Esophagus squamous epithelium (tissue), 5 donors: ENCODE measurements around the gene TUBB6. TPM values are rescaled to one million over a fixed set of nuclear protein-coding genes. Genes with fewer than 3 reads are reported as not detected.

Source experiments
- DNase-seq: peaks from one replicate; lab custom pipeline; 2025; lab: John Stamatoyannopoulos, UW
- H3K27ac ChIP-seq, 4 donors: fragments of 200-600 bp; sonication (generic); one replicate each; pipeline ENCODE4 v1.5.1; 2016 to 2019; ENCODE audit warnings: mild to moderate bottlenecking in 1 of 4
- H3K27me3 ChIP-seq, 4 donors: fragments of 200-600 bp; sonication (generic); 1 replicate in 3 of 4; 2 replicates in 1 of 4; pipeline versions ENCODE4 v1.5.1 to v1.6.0; 2017 to 2021; ENCODE audit warnings: antibody characterized with exemption in 1 of 4
- H3K36me3 ChIP-seq, 3 donors: fragments of 200-600 bp; sonication (generic); one replicate each; pipeline ENCODE4 v1.5.1; 2016 to 2019
- H3K4me1 ChIP-seq, 3 donors: fragments of 200-600 bp; sonication (generic); one replicate each; pipeline ENCODE4 v1.5.1; 2017 to 2019
- H3K4me3 ChIP-seq, 4 donors: fragments of 200-600 bp; sonication (generic); 1 replicate in 3 of 4; 2 replicates in 1 of 4; pipeline ENCODE4 v1.5.1; 2016 to 2019; ENCODE audit warnings: mild to moderate bottlenecking in 2 of 4, moderate library complexity in 1 of 4
- H3K9me3 ChIP-seq, 3 donors: fragments of 200-600 bp; sonication (generic); one replicate each; pipeline ENCODE4 v1.5.1; 2016 to 2019
- POLR2A ChIP-seq, 4 donors: fragments of 450-650 bp; IDR thresholded peaks; one replicate each; pipeline ENCODE4 v1.6.1; 2017; ENCODE audit warnings: antibody characterized with exemption in 4 of 4, mild to moderate bottlenecking in 4 of 4, moderate library complexity in 3 of 4
- WGBS, 2 donors: methylation state at CpG; one replicate each; pipeline ENCODE4 v1.1.5; 2018; 5-methylcytosine and 5-hydroxymethylcytosine counted together
- intact Hi-C: fragments of 100-400 bp; cut with DNase I; formaldehyde crosslinking; loops from one replicate; pipeline ENCODE4 v1.15.0; 2022
- total RNA-seq, 4 donors: library from RNA; depleted of rRNA; stranded (reverse); fragments of >200 nt; gene quantifications; one replicate each; pipeline ENCODE4 v1.1.0, GENCODE V29; 2016
- TF ChIP-seq, protein P1 (sequence below), 6 experiments: fragments of 450-650 bp in 4 of 6; fragments of 200-600 bp in 2 of 6; sonication (generic) in 2 of 6; IDR thresholded peaks; one replicate each; pipeline ENCODE4 v1.5.1; 2016 to 2019; ENCODE audit warnings: antibody characterized with exemption in 6 of 6, mild to moderate bottlenecking in 4 of 6, moderate library complexity in 4 of 6
- donor health status: DM: yes; HTN: yes; CAD: no.

TUBB6 gene
- total RNA-seq, 4 donors from 2014 or later = 288 to 406 (median 337) TPM

DNA sequence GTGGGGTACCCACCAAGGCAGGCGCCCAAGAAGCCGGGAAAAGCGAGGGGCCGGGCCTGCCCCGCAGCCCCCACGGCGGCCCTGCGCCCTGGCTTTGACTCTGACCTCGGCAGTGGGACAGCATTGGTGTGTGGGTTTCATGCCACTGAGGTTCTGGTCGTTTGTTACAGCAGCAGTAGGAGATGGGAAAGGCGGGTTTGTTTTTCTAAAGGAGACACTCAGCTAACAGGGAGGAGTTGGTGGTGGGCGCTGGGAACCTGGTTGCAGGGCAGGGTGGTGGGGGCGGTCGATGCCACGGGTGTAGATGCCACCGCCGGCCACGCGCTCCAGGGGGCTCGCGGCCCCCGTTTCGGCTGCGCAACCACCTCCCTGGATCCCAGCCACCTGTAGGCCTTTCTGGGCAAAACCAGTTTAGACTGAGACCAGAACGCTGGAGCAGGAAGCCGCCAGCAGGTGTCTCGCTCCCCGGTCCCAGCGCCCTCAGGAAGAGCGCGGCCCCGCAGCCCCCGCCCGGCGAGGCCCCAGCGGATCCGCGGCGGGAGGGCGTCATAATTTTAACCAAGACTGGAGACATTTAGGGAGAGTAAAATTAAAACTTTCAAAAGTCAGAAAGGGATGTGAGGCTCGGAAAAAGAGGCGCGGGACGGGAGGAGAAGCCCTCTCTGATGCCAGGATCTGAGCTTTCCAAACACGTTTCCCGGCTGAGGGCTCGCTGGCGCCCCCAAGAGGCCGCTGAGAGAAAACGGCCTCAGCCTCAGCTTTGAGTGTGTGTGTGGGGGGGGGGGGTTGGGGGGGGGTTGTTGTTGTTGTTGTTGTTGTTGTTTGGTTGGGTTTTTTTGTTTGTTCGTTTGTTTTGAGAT, 36.4 kb upstream of the TUBB6 start:
- intact Hi-C loops = no loop called here
- Histone ChIP-seq H3K27ac (peak overlapping the region; percentile 66 to 87 (median 81)), H3K4me3 (peak overlapping the region; percentile 20 to 65 (median 50)), H3K4me1 (peaks cover 0 to 14% (median 5%) of the 10 kb centered on the region in 3 donors), H3K9me3 (no peaks in the 10 kb centered on the region), H3K27me3 (no peaks in the 10 kb centered on the region), H3K36me3 (no peaks in the 10 kb centered on the region)
- TF ChIP-seq POLR2A (IDR thresholded peaks at IDR 0.05) = no peak
- TF ChIP-seq, protein P1, sequence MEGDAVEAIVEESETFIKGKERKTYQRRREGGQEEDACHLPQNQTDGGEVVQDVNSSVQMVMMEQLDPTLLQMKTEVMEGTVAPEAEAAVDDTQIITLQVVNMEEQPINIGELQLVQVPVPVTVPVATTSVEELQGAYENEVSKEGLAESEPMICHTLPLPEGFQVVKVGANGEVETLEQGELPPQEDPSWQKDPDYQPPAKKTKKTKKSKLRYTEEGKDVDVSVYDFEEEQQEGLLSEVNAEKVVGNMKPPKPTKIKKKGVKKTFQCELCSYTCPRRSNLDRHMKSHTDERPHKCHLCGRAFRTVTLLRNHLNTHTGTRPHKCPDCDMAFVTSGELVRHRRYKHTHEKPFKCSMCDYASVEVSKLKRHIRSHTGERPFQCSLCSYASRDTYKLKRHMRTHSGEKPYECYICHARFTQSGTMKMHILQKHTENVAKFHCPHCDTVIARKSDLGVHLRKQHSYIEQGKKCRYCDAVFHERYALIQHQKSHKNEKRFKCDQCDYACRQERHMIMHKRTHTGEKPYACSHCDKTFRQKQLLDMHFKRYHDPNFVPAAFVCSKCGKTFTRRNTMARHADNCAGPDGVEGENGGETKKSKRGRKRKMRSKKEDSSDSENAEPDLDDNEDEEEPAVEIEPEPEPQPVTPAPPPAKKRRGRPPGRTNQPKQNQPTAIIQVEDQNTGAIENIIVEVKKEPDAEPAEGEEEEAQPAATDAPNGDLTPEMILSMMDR (IDR thresholded peaks at IDR 0.05) = peak; percentile 52 to 88 (median 74)
- no peak for DNase-seq
- 24 to 33% methylated on average over 15 to 16 of the region's 51 CpGs for WGBS, 2 donors

GRCh38 chr18:12274793-12275192, 33.2 kb upstream of the TUBB6 start:
- TF ChIP-seq, protein P1 (IDR thresholded peaks at IDR 0.05) = no peak
- no peak for TF ChIP-seq POLR2A (IDR thresholded peaks at IDR 0.05)
- Histone ChIP-seq H3K27ac (no peak overlapping the region), H3K9me3 (no peaks in the 10 kb centered on the region), H3K4me1 (peaks cover 6 to 38% (median 13%) of the 10 kb centered on the region in 3 donors), H3K36me3 (no peaks in the 10 kb centered on the region), H3K4me3 (no peak overlapping the region), H3K27me3 (no peaks in the 10 kb centered on the region)
- no peak for DNase-seq
- 94 to 96% methylated on average over 4 of the region's 4 CpGs for WGBS, 2 donors
- intact Hi-C loops = no loop called here

DNA sequence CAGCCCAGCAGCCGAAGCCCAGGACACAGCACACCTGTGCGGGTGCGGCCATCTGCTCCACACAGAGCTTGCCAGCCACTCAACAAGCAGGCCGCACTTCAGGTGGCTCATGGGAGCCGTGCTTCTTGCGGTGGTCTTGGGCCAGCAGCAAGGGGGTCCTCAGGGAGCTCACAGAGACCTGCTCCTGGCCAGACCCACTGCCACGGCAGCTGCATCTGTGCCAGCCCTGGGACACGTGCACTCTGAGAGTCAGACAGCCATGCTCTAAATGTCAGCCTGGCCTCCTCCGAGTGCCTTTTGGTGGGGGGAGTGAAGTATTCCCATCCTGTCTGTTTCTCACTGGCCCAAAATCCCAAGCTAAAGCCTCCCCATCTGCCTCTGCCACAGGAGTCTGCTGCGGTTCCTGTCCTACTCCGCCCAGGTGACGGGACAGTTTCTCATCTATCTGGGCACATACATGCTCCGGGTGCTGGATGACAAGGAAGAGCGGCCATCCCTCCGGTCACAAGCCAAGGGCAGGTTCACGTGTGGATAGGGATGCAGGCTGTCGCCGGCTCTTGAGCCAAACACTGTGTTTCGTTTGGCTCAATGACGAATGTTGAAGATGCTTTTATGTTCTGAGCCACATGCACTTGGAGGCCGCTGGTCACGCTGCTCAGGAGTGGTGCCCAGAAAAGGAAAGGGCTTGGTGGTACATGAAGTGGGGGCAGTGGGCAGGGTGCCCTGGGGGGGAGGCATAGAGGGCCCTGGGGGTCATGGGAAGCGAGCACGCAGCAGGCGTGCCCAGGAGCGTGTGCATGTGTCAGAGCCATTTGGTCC, 31.1 kb upstream of the TUBB6 start:
- no peaks in the 10 kb centered on the region for H3K36me3 ChIP-seq
- H3K27ac ChIP-seq = peak overlapping the region in 3 of 4 donors; percentile 64 to 93 (median 91)
- DNase-seq = no peak
- 73 to 82% methylated on average over 15 to 25 of the region's 26 CpGs for WGBS, 2 donors
- no peaks in the 10 kb centered on the region for H3K9me3 ChIP-seq
- no peak overlapping the region for H3K4me3 ChIP-seq
- no peak for TF ChIP-seq POLR2A (IDR thresholded peaks at IDR 0.05)
- TF ChIP-seq, protein P1 (IDR thresholded peaks at IDR 0.05) = no peak
- H3K4me1 ChIP-seq = peaks cover 6 to 39% (median 9%) of the 10 kb centered on the region in 3 donors
- intact Hi-C loops = no loop called here
- H3K27me3 ChIP-seq = no peaks in the 10 kb centered on the region

DNA sequence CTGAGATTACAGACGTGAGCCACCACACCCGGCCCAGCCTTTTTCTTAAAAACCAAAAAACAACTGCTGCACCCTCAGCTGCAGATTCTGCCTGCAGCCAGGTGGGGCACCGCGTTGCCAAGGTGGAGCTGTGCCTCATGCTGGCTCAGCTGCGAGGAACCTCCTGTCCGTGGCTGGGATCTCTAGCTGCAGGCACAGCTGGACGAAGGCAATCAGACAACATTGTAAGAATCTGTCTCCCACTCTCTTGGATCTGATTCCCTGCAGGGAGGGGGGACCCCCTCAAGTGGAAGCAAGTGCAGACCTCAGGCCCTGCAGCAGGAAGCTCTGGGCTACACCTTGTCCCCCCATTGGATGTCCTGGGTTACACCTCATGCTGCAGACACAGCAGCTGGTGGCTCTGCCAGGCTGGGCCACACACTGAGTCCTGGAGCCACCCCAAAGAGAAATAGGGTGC, 29.8 kb upstream of the TUBB6 start:
- H3K9me3 ChIP-seq = no peaks in the 10 kb centered on the region
- intact Hi-C loops = no loop called here
- H3K4me3 ChIP-seq = peak overlapping the region in 3 of 4 donors; percentile 39 to 60 (median 41)
- TF ChIP-seq, protein P1 (IDR thresholded peaks at IDR 0.05) = peak in 1 of 6 experiments; percentile 10
- no peak for TF ChIP-seq POLR2A (IDR thresholded peaks at IDR 0.05)
- H3K4me1 ChIP-seq = peaks cover 6 to 40% (median 17%) of the 10 kb centered on the region in 3 donors
- WGBS, 2 donors = 21% methylated on average over 7 of the region's 7 CpGs; no CpG with 5 or more reads in 1 of the 2 donors
- no peaks in the 10 kb centered on the region for H3K27me3 ChIP-seq
- no peaks in the 10 kb centered on the region for H3K36me3 ChIP-seq
- H3K27ac ChIP-seq = peak overlapping the region; percentile 82 to 97 (median 92)
- DNase-seq = no peak
